Inflammatory macrophage (primary cell): Measurements from ENCODE around the gene H6PD.
A peak's percentile ranks its signal among the peaks of the same experiment; 100 is the strongest.

Source experiments
- DNase-seq, 2 donors: peaks; one replicate each; pipeline ENCODE4 v3.0.0-alpha.2; 2020 to 2022

Gene H6PD

DNA sequence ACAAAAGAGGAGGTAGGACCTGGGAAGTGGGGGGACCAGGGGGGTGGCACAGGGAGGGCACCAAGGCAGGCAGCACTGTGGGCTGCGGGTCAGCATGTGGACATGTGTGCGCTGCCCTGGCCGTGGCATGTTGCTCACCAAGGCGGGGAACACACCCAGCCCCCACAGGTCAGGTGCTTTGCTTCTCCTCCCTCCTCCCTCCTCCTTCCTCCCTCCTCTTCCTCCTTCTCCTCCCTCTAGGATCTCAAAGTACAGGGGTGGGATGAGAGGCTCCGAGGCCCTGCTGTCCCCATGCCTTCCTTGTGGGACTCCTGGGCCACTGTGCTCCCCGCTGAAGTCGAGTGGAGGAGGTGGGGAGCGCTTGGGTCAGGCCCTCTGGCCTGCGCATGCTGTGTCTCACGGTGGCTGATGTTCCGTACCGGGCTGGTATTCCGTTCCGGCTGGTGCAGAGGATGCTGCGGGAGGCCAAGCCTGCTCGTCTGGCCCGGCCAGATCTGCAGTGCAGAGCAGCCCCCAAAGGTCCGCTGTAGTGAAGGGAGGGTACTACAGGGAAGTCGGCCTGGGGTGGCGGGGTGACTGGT is 84.7 kb downstream of the H6PD start:
- DNase-seq = peak in 1 of 2 donors; percentile 46

DNA sequence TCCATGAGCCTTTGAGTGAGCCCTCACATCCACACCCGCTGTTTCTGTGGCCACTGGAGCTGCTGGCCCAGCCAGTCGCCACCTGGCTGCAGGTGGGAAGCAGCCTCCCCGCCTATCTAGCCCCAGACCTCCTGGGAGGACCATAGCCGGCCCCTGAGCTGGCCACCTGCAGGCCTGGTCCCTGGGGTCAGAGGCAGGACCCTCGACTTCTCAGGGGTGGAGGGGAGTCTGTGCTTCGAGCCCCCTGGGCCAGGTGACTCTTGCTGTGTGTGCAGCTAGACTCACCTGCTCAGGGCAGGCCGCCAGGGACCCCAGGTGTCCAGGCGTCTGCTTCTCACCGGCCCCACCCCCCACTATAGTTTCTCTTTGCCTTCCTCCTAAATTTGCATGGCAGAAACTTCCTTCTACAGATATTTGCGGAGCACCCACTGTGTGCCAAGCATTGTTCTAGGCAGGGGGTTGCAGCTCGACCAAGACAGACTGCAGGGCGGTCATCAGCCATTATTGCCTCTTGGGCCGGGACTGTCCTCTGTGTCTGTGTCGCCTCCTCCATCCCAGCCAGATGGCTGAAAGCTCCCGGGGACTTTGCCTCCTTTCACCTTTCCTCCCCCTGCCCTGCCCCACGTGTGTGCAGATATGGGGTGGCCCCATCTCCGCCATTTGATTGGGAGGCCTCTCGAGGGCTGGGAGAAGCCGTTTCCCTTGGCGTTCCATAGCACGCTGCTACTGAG is 85.4 kb downstream of the H6PD start:
- no peak for DNase-seq
